Endodermal cell (in vitro differentiated cells): Measurements from ENCODE around the gene IPCEF1. TPM values are rescaled to one million over a fixed set of nuclear protein-coding genes. Genes with fewer than 3 reads are reported as not detected.

ENCODE experiments used
- DNase-seq: peaks from one replicate; pipeline ENCODE4 v3.0.0-alpha.2; 2017
- H3K27ac ChIP-seq: 2 replicates; pipeline ENCODE4 v1.5.1; 2013; ENCODE audit warnings: mild to moderate bottlenecking, low read depth, low read length, moderate library complexity
- H3K27me3 ChIP-seq: 2 replicates; pipeline ENCODE4 v1.6.1; 2013; ENCODE audit warnings: mild to moderate bottlenecking, low read length, moderate library complexity; ENCODE audit not compliant: insufficient read depth, control insufficient read depth, poor library complexity, severe bottlenecking
- H3K36me3 ChIP-seq: 2 replicates; pipeline ENCODE4 v1.7.0; 2013; ENCODE audit warnings: mild to moderate bottlenecking, low read length, moderate library complexity; ENCODE audit not compliant: control insufficient read depth, insufficient read depth
- H3K4me1 ChIP-seq: one replicate; pipeline ENCODE4 v1.7.0; 2013; ENCODE audit warnings: low read length; ENCODE audit not compliant: control insufficient read depth, insufficient read depth
- H3K4me3 ChIP-seq: 2 replicates; pipeline ENCODE4 v1.5.1; 2013; ENCODE audit warnings: mild to moderate bottlenecking, low read length, moderate library complexity
- H3K9ac ChIP-seq: 2 replicates; pipeline ENCODE4 v1.6.1; 2013; ENCODE audit warnings: mild to moderate bottlenecking, low read length, moderate library complexity; ENCODE audit not compliant: poor library complexity, severe bottlenecking; ENCODE audit errors: extremely low read depth
- H3K9me3 ChIP-seq: 2 replicates; pipeline ENCODE4 v1.6.1; 2013; ENCODE audit warnings: mild to moderate bottlenecking, low read length, moderate library complexity; ENCODE audit not compliant: control insufficient read depth
- H3K27ac Mint-ChIP-seq: 2 replicates; pipeline ENCODE4 v1.8.0; 2020; ENCODE audit warnings: mixed read lengths
- H3K27me3 Mint-ChIP-seq: 2 replicates; pipeline ENCODE4 v1.8.0; 2021; ENCODE audit warnings: mild to moderate bottlenecking, mixed read lengths; ENCODE audit not compliant: insufficient read depth
- H3K36me3 Mint-ChIP-seq: 2 replicates; pipeline ENCODE4 v1.8.0; 2020; ENCODE audit warnings: low read depth, mixed read lengths
- H3K4me1 Mint-ChIP-seq: 2 replicates; pipeline ENCODE4 v1.8.0; 2020; ENCODE audit warnings: mixed read lengths
- H3K4me3 Mint-ChIP-seq: 2 replicates; pipeline ENCODE4 v1.8.0; 2020; ENCODE audit warnings: mild to moderate bottlenecking, moderate library complexity, mixed read lengths
- H3K9me3 Mint-ChIP-seq: 2 replicates; pipeline ENCODE4 v1.8.0; 2020; ENCODE audit warnings: mild to moderate bottlenecking, mixed read lengths
- CTCF ChIP-seq: fragments of 200-600 bp; sonication (generic); conservative IDR thresholded peaks from 2 replicates; pipeline ENCODE4 v1.5.0; 2021; ENCODE audit warnings: antibody characterized with exemption, mild to moderate bottlenecking
- WGBS, 2 experiments: methylation state at CpG; one replicate each; pipeline versions ENCODE4 v1.1.5 to v1.1.7; 2013; ENCODE audit warnings: missing lambda C conversion rate in 2 of 2, mixed read lengths in 1 of 2; ENCODE audit not compliant: insufficient coverage in 1 of 2, insufficient read length in 1 of 2; 5-methylcytosine and 5-hydroxymethylcytosine counted together
- total RNA-seq, 2 donors: library from RNA; stranded (reverse); fragmentation: NEBNext Ultra II Directional in 1 of 2; extraction: Animal tissue kit (Norgen Biotek cat#: 25700) in 1 of 2; gene quantifications; 2 replicates in 1 of 2; 3 replicates in 1 of 2; pipeline ENCODE4 v1.2.1, GENCODE V29; 2021

The IPCEF1 gene
- total RNA-seq, 2 donors from 2014 or later = 2.2 to 2.8 TPM

GRCh38 chr6:154106251-154106650 is 250.4 kb downstream of the IPCEF1 start:
- H3K27me3 Mint-ChIP-seq = no peaks in the 10 kb centered on the region
- Histone ChIP-seq H3K4me1 (no peaks in the 10 kb centered on the region), H3K27ac (no peak overlapping the region), H3K4me3 (no peak overlapping the region), H3K36me3 (no peaks in the 10 kb centered on the region), H3K9ac (no peak overlapping the region), H3K9me3 (peaks cover 10% of the 10 kb centered on the region), H3K27me3 (no peaks in the 10 kb centered on the region)
- no peak overlapping the region for H3K4me3 Mint-ChIP-seq
- no peak overlapping the region for H3K27ac Mint-ChIP-seq
- no peaks in the 10 kb centered on the region for H3K4me1 Mint-ChIP-seq
- no peaks in the 10 kb centered on the region for H3K36me3 Mint-ChIP-seq
- peaks cover 7% of the 10 kb centered on the region for H3K9me3 Mint-ChIP-seq
- TF ChIP-seq CTCF = no peak
- DNase-seq = no peak
- WGBS, 2 experiments = 90% methylated on average over 2 of the region's 2 CpGs; no CpG with 5 or more reads in 1 of the 2 experiments

Other genes starting within 250 kb of the IPCEF1 start
- 1 to 10 TPM; 5.9 to 8.0 TPM for gene CNKSR3, start 153.9 kb upstream of the IPCEF1 start, total RNA-seq